Stimulated activated CD8-positive, alpha-beta memory T cell treated with anti-CD3 and anti-CD28 coated beads, Interleukin-15, amount 100 ng/mL, for 48 hours (primary cell): Measurements from ENCODE around the gene SRP54.
"Not testable (repeated sequence)": the region's sequence is repeated elsewhere in the genome, so short reads cannot be mapped to it uniquely, and the experiment has no call there.

Experiments used
- DNase-seq, 2 donors: peaks; one replicate each; pipeline ENCODE4 v3.0.0-alpha.2; 2020; ENCODE audit warnings: low read depth in 2 of 2

The SRP54 gene

DNA sequence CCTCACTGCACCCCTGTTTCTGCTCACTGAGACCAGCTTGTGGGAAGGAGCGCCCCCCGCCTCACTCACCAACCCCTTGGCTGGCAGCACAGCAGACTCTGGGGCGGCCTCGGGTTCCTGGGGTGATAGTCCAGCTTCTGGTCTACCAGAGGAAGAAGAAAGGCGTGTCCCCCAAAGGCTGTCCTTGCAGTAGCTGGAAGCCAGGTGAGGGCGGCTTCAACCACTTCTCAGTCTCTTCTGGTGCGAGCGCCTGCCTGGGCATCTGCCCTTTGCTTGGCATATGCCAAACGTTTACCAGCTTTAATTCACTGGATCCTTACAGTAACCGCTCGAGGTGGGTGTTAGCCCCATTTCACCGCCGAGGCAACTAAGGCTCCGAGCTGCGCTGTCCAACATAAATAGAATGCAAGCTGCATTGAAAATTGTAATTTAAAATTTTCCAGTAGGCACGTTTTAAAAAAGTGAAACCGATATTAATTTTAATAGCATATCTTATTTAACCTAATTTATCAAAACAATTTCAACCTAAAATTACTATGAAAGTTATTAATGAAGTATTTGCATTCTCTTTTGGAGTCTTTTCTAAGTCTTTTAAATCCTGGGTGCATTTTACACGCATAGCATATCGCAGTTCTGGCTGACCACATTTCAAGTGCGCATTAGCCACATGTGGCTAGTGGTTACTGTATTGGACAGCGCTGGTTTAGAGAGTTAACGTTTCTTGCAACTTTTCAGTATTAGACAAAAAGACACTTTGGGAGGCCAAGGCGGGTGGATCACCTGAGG lies 64.2 kb downstream of the SRP54 start:
- DNase-seq = no peak

DNA sequence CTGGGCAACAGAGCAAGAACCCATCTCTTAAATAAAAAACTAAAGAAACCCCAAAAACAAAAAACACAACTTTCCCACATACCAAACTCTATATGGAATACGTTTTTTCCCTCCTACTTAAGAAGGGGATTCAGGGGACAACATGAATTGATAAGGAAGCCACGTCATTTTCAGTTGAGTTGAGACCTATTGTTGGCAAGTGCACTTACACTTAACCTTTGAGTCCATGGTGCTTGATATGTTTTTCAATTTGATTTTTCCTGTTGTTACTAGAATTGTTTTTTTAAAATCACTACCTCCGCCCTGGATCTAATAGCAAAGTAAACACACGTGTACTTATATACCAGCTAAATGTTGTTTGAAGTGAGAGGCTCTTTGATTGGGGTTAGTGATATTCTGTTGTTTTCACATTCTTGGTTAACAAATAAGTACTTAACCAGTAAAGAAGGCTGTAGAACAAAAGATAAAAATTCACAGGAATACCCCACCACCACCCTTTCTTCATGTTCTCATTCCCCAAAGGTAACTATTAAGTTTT lies 65.3 kb downstream of the SRP54 start:
- DNase-seq = no peak

GRCh38 chr14:35050652-35051051 lies 67.9 kb downstream of the SRP54 start:
- no peak for DNase-seq

DNA sequence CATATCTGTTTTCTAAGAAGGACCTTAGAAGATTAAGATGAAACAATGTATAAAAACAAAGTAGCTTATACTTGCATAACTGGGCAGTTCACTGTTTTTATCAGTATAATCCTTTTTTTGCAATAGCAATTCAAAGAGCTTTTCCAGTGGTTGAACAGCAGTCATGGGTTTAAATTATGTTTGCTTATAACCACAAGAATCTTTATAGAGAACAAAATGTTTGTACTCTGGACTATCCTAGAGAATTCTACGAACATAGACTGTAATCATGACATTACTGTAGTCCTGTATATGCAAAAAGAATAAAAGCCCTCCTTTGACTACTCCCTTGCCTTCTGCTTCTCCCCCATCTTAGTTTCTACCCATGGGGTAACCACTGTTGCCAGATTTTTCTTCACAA lies 69.0 kb downstream of the SRP54 start:
- no peak for DNase-seq

- no peak for DNase-seq
Observed at GRCh38 chr14:35052637-35053036, 69.8 kb downstream of the SRP54 start.

DNA sequence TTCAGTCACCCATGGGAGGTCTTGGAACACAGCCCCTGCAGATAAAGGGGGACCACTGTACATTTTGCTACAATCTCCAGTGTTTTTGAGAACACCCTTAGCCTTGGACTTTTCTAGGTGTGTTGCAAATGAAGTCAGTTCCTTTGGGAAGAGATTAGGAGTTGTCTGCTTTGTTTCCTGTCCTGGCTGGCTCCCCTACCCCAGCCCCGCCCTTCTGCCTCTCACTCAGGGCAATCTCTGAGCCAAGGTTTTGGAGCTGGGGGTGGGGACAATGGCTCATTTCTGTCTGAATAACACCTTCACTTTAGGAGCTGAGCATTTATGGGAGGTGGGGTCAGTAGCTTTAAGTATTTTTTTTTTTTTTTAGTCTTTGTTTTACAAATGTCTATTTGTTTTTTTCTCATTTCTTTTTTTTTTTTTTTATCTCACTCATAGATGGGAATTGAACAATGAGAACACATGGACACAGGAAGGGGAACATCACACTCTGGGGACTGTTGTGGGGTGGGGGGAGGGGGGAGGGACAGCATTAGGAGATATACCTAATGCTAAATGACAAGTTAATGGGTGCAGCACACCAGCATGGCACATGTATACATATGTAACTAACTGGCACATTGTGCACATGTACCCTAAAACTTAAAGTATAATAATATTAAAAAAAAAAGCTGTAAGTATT lies 78.5 kb downstream of the SRP54 start:
- DNase-seq = not testable (repeated sequence)

DNA sequence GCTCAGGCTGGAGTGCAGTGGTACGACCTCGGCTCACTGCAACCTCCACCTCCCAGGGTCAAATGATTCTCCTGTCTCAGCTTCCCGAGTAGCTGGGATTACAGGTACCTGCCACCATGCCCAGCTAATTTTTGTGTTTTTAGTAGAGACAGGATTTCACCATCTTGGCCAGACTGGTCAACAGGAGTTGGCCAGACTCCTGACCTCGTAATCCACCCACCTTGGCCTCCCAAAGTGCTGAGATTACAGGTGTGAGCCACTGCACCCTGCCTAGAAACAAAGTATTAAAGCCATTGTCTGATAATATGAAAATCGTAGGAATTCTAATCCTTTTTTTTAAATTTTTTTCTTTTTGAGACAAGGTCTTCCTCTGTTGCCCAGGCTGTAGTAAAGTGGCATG lies 82.9 kb downstream of the SRP54 start:
- not testable (repeated sequence) for DNase-seq

DNA sequence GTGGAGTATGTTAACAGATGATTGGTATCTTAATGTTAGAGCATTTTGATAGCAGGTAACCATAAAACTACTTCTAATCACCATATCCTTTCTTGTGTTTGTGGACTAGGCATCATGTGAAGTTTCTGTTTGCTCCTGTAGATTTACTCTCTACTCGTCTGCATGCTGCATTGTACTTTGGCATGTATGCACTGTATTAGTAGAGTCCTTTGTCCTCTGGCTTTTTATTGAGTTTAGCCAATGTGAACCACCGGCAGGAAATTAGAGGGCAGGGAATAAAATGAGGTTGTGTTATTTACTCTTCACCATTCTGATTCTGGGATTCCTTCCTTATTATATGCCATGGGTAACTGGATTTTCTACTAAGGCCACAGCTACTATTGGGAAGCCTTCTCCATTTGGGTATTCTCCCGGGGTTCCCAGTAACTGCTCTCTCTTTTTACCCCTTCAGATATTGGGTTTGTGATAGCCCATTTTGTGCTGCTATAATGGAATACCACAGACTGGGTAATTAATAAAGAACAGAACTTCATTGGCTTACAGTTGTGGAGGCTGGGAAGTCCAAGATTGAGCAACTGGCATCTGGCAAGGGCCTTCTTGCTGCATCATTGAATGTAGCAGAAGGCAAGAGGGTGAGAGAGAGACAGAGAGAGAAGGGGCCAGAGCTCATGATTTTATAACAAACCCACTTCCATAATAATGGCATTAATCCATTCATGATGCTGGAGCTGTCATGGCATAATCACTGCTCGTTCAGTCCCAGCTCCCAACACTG lies 85.6 kb downstream of the SRP54 start:
- DNase-seq = no peak

GRCh38 chr14:35072226-35072625 lies 89.4 kb downstream of the SRP54 start:
- no peak for DNase-seq

DNA sequence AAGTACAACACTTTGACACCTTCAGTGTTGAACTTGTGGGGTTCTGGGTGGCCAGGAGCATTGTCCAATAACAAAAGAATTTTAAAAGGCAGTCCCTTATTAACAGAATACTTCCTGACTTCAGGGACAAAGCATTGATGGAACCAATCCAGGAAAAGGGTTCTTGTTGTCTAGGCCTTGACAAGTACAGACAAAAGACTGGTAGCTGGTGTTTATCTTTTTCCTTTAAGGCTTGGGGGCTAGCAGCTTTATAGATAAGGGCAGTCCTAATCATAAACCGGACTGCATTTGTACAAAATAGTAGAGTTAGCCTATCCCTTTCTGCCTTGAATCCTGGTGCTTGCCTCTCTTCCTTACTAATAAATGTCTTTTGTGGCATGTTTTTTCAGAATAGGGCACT lies 90.7 kb downstream of the SRP54 start:
- DNase-seq = no peak

DNA sequence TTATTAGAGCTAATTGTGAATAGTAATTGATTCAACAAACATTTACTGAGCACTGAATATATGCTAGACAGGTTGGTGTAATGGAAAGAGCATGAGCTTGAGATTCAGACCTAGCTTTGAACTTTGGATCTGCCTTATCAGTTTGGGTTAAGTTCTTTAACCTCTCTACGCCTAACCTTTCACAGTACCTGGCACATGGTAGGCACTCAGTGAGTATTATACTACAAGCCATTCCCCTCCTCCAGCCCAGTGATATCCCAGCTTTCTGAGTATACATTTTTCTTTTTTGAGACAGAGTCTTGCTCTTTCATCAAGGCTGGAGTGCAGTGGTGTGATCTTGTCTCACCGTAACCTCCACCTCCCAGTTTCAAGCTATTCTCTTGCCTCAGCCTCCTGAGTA lies 95.3 kb downstream of the SRP54 start:
- DNase-seq = no peak
